ENCODE results near the gene ZNF511.
"Not testable (repeated sequence)": the region's sequence is repeated elsewhere in the genome, so short reads cannot be mapped to it uniquely, and the experiment has no call there.

ZNF511 gene

GRCh38 chr10:133308421-133309099, at the start of gene ZNF511, which contains the start of gene TUBGCP2:
ZNF511 (plus strand) TSS chr10:133308914; CDS start chr10:133308944, 30 bp downstream.
TUBGCP2 (minus strand) TSS chr10:133308872; CDS start chr10:133302941, 5,931 bp downstream.
- peak; percentile 72 to 85 (median 84) for DNase-seq (ENCODE audit: low read depth in 2 of 3, low spot score in 2 of 3)

- DNase-seq (ENCODE audit: low read depth in 2 of 3, low spot score in 2 of 3), result no peak
Observed at GRCh38 chr10:133259602-133259989, 49.1 kb upstream of the ZNF511 start.

GRCh38 chr10:133260895-133261725, 47.6 kb upstream of the ZNF511 start:
- DNase-seq (ENCODE audit: low read depth in 2 of 3, low spot score in 2 of 3), result peak in 2 of 3 experiments; percentile 55 to 66

- DNase-seq (ENCODE audit: low read depth in 2 of 3, low spot score in 2 of 3), result peak; percentile 69 to 78 (median 71)
Observed at GRCh38 chr10:133261726-133262325, 46.9 kb upstream of the ZNF511 start.

- DNase-seq (ENCODE audit: low read depth in 2 of 3, low spot score in 2 of 3), result no peak
Observed at GRCh38 chr10:133262696-133263095, 46.0 kb upstream of the ZNF511 start.

- DNase-seq (ENCODE audit: low read depth in 2 of 3, low spot score in 2 of 3), result no peak
Observed at GRCh38 chr10:133263674-133264073, 45.0 kb upstream of the ZNF511 start.

GRCh38 chr10:133264461-133264860, 44.3 kb upstream of the ZNF511 start:
- DNase-seq (ENCODE audit: low read depth in 2 of 3, low spot score in 2 of 3), result no peak

- DNase-seq (ENCODE audit: low read depth in 2 of 3, low spot score in 2 of 3), result not testable (repeated sequence)
Observed at GRCh38 chr10:133265052-133265451, 43.7 kb upstream of the ZNF511 start.

GRCh38 chr10:133266056-133266795, 42.5 kb upstream of the ZNF511 start:
- DNase-seq (ENCODE audit: low read depth in 2 of 3, low spot score in 2 of 3), result no peak

GRCh38 chr10:133267293-133267692, 41.4 kb upstream of the ZNF511 start:
- DNase-seq (ENCODE audit: low read depth in 2 of 3, low spot score in 2 of 3), result no peak

- DNase-seq (ENCODE audit: low read depth in 2 of 3, low spot score in 2 of 3), result no peak
Observed at GRCh38 chr10:133267829-133268228, 40.9 kb upstream of the ZNF511 start.

GRCh38 chr10:133268532-133268931, 40.2 kb upstream of the ZNF511 start:
- no peak for DNase-seq (ENCODE audit: low read depth in 2 of 3, low spot score in 2 of 3)

GRCh38 chr10:133269367-133269766, 39.3 kb upstream of the ZNF511 start:
- no peak for DNase-seq (ENCODE audit: low read depth in 2 of 3, low spot score in 2 of 3)

- no peak for DNase-seq (ENCODE audit: low read depth in 2 of 3, low spot score in 2 of 3)
Observed at GRCh38 chr10:133270204-133270603, 38.5 kb upstream of the ZNF511 start.

GRCh38 chr10:133270773-133271297, 37.9 kb upstream of the ZNF511 start:
- no peak for DNase-seq (ENCODE audit: low read depth in 2 of 3, low spot score in 2 of 3)

- DNase-seq (ENCODE audit: low read depth in 2 of 3, low spot score in 2 of 3), result no peak
Observed at GRCh38 chr10:133271521-133272300, 37.0 kb upstream of the ZNF511 start.

- no peak for DNase-seq (ENCODE audit: low read depth in 2 of 3, low spot score in 2 of 3)
Observed at GRCh38 chr10:133272301-133272963, 36.3 kb upstream of the ZNF511 start.

- no peak for DNase-seq (ENCODE audit: low read depth in 2 of 3, low spot score in 2 of 3)
Observed at GRCh38 chr10:133272964-133273420, 35.7 kb upstream of the ZNF511 start.

- no peak for DNase-seq (ENCODE audit: low read depth in 2 of 3, low spot score in 2 of 3)
Observed at GRCh38 chr10:133273534-133274143, 35.1 kb upstream of the ZNF511 start.

All from activated CD8-positive, alpha-beta memory T cell treated with anti-CD3 and anti-CD28 coated beads for 48 hours (primary cell).